ENCODE data around the gene NMUR1. TPM values are rescaled to one million over a fixed set of nuclear protein-coding genes. Genes with fewer than 3 reads are reported as not detected.

Gene NMUR1
- total and polyA plus RNA-seq, 2 experiments from 2014 or later, result 0.29 to 0.59 TPM

DNA sequence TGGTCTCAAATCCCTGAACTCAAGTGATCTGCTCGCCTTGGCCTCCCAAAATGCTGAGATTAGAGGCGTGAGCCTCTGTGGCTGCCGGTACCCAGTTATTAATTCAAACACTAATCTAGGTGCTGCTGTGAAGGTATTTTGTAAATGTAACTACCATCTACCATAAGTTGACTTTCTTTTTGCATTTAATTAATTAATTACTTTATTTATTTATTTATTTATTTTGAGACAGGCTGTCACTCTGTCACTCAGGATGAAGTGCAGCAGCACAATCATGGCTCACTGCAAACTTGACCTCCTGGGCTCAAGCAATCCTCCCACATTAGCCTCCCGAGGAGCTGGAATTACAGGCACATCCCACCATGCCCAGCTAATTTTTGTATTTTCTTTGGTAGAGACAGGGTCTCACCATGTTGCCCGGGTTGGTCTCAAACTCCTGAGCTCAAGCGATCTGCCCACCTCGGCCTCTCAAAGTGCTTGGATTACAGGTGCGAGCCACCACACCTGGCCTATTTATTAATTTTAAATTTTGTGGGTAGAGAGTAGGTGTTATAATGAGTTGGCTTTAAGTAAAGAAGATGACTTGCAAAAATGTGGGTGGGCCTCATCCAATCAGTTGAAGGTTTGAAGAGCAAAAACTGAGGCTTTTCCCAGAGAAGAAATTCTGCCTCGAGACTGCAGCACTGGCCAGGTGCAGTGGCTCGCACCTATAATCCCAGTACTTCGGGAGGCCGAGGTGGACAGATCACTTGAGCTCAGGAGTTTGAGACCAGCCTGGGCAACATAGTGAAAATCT is 17.3 kb upstream of the NMUR1 start (continued):
- TF ChIP-seq, protein P1, sequence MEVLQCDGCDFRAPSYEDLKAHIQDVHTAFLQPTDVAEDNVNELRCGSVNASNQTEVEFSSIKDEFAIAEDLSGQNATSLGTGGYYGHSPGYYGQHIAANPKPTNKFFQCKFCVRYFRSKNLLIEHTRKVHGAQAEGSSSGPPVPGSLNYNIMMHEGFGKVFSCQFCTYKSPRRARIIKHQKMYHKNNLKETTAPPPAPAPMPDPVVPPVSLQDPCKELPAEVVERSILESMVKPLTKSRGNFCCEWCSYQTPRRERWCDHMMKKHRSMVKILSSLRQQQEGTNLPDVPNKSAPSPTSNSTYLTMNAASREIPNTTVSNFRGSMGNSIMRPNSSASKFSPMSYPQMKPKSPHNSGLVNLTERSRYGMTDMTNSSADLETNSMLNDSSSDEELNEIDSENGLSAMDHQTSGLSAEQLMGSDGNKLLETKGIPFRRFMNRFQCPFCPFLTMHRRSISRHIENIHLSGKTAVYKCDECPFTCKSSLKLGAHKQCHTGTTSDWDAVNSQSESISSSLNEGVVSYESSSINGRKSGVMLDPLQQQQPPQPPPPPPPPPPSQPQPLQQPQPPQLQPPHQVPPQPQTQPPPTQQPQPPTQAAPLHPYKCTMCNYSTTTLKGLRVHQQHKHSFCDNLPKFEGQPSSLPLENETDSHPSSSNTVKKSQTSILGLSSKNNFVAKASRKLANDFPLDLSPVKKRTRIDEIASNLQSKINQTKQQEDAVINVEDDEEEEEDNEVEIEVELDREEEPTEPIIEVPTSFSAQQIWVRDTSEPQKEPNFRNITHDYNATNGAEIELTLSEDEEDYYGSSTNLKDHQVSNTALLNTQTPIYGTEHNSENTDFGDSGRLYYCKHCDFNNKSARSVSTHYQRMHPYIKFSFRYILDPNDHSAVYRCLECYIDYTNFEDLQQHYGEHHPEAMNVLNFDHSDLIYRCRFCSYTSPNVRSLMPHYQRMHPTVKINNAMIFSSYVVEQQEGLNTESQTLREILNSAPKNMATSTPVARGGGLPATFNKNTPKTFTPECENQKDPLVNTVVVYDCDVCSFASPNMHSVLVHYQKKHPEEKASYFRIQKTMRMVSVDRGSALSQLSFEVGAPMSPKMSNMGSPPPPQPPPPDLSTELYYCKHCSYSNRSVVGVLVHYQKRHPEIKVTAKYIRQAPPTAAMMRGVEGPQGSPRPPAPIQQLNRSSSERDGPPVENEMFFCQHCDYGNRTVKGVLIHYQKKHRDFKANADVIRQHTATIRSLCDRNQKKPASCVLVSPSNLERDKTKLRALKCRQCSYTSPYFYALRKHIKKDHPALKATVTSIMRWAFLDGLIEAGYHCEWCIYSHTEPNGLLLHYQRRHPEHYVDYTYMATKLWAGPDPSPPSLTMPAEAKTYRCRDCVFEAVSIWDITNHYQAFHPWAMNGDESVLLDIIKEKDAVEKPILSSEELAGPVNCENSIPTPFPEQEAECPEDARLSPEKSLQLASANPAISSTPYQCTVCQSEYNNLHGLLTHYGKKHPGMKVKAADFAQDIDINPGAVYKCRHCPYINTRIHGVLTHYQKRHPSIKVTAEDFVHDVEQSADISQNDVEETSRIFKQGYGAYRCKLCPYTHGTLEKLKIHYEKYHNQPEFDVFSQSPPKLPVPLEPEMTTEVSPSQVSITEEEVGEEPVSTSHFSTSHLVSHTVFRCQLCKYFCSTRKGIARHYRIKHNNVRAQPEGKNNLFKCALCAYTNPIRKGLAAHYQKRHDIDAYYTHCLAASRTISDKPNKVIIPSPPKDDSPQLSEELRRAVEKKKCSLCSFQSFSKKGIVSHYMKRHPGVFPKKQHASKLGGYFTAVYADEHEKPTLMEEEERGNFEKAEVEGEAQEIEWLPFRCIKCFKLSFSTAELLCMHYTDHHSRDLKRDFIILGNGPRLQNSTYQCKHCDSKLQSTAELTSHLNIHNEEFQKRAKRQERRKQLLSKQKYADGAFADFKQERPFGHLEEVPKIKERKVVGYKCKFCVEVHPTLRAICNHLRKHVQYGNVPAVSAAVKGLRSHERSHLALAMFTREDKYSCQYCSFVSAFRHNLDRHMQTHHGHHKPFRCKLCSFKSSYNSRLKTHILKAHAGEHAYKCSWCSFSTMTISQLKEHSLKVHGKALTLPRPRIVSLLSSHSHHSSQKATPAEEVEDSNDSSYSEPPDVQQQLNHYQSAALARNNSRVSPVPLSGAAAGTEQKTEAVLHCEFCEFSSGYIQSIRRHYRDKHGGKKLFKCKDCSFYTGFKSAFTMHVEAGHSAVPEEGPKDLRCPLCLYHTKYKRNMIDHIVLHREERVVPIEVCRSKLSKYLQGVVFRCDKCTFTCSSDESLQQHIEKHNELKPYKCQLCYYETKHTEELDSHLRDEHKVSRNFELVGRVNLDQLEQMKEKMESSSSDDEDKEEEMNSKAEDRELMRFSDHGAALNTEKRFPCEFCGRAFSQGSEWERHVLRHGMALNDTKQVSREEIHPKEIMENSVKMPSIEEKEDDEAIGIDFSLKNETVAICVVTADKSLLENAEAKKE (CRISPR knock-in tag; IDR thresholded peaks at IDR 0.05), result no peak

GRCh38 chr2:231546014-231546715 is 15.9 kb upstream of the NMUR1 start:
- Histone ChIP-seq H3F3A (replicated peaks; ENCODE audit: low read depth) (no peaks in the 10 kb centered on the region; the same call in 1 of the 2 replicates), H3K27me3 (ENCODE audit: insufficient read depth) (no peaks in the 10 kb centered on the region), H2AFZ (peak overlapping the region; percentile 74), H3K4me3 (no peak overlapping the region), H4K20me1 (replicated peaks; ENCODE audit: insufficient read depth) (no peaks in the 10 kb centered on the region), H3K27ac (ENCODE audit: low read depth) (no peak overlapping the region), H3K4me1 (ENCODE audit: insufficient read depth) (no peaks in the 10 kb centered on the region), H3K9me2 (ENCODE audit: insufficient read depth) (no peaks in the 10 kb centered on the region), H3K79me2 (replicated peaks; ENCODE audit: insufficient read depth) (no peaks in the 10 kb centered on the region), H3K4me2 (no peak overlapping the region), H3K36me3 (ENCODE audit: insufficient read depth) (no peaks in the 10 kb centered on the region)
- Mint-ChIP-seq H3K36me3 (ENCODE audit: low read depth) (peaks cover 4% of the 10 kb centered on the region; the same call in 1 of the 3 replicates), H3K27me3 (ENCODE audit: insufficient read depth, low read depth, poor library complexity) (peaks cover 3% of the 10 kb centered on the region), H3K9me3 (peaks cover 14% of the 10 kb centered on the region), H3K4me1 (no peaks in the 10 kb centered on the region), H3K4me3 (no peak overlapping the region), H3K27ac (no peak overlapping the region)
- ATAC-seq, result no peak
- DNase-seq (ENCODE audit: low spot score), result no peak
- TF ChIP-seq, protein P1 (CRISPR knock-in tag; IDR thresholded peaks at IDR 0.05), result no peak
- TF ChIP-seq EZH2 (IDR thresholded peaks at IDR 0.05; ENCODE audit: low read depth, unreplicated experiment), result no peak
- no peak for TF ChIP-seq CREB1 (CRISPR knock-in tag; IDR thresholded peaks at IDR 0.05; ENCODE audit: low read depth)
